GM19463 (cell line): ENCODE results near the gene ACAP3.

ENCODE experiments used
- ATAC-seq: cut with Tn5 transposase; IDR thresholded peaks from one replicate; pipeline ENCODE4 v1.9.1; 2021; ENCODE audit warnings: mild to moderate bottlenecking, moderate library complexity; ENCODE audit not compliant: unreplicated experiment

Gene ACAP3

DNA sequence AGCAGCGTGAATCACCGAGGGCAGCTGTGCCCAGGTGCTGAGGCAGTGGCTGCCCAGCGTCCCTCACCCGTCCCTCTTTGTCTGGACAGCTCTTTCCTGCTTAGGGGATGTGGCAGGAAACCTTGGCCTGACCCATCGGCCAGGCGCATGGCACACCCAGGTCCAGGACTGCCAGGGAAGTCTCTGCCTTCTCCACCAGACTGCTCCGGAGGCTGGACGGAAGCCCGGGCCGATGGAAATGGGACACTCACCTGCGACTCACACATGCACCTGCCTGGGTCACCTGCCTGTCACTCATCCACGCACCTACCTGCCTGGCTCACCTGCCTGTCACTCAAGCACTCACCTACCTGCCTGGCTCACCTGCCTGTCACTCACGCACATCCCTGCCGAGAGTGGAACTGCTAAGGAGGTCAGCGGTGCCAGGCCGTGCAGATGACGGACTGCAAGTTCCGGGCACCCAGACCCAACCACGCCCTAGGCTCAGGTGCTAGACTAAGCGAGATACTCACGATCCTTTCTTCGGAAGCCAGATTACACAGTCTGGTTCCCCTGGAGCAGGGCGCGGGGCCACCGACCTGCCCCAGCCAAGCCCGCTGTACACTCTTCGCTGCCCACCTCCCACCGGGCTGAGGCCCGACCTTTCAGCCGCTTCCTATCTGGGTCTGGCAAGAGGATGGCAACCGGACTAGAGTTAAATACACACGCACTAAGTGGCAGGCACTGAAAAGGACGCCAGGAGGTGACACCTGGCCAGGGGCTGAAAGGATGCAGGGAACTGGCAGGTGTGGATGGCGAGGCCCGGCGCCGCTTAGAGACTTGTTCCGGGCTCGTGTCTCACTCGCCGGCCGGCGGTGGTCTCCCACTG lies 35.2 kb downstream of the ACAP3 start:
- no peak for ATAC-seq

DNA sequence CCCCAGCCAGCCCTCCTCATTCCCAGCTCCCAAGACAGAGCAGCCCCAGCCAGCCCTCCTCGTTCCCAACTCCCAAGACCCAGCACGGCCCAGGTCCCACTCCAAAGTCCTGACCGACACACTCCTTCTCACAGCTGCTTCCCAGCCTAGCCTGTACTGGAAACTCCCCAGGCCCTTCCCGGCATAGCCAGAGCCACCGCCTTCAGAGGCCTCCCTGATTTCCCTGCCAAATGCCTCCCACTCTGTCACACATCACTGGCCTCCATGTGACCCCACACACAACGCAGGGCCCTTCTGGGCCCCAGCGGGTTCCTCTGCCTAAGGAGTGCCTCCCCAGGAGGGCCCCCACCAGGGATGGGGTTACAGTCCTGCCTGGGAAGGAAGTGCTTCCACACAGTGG lies 36.9 kb downstream of the ACAP3 start:
- ATAC-seq: no peak

- no peak for ATAC-seq
Observed at GRCh38 chr1:1268284-1268682, 39.4 kb downstream of the ACAP3 start.

GRCh38 chr1:1267488-1268283 lies 40.0 kb downstream of the ACAP3 start:
- ATAC-seq: no peak

DNA sequence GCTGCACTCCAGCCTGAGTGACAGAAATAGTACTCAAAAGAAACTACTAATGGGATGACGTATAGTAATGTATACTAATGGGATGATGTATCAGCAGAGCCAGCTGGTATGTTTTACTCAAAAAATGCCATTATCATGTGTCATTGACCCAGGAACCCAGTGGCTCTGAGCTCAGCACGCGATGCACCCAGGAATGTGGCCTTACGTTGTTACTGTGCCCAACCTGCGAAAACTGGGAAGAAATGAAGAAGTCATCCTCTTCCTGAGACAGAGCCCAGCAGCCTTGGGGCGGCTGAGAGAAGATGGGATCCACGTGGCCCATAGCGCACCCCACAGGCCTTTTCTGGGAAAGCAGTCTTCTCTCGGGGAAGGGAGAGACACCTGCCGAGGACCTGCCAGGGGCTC lies 42.9 kb downstream of the ACAP3 start:
- no peak for ATAC-seq

DNA sequence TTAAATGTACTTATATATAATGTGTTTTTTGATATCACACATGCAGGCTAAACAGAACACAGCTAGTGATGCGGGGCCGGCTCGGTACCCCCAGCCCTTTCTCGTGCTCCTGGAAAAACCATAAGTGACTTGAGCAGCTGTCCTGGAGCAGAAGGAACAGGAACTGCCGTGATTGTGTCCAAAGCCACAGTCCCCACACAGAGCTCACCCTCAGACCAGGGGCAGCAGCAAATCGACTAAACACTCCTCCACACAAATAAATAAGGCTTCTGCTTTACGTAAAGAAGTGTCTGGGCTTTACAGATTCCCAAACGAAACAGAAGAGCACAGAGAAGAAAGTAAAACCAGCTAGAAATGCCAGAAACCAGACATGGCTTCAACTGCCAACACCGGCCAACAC lies 43.7 kb downstream of the ACAP3 start:
- ATAC-seq: no peak

DNA sequence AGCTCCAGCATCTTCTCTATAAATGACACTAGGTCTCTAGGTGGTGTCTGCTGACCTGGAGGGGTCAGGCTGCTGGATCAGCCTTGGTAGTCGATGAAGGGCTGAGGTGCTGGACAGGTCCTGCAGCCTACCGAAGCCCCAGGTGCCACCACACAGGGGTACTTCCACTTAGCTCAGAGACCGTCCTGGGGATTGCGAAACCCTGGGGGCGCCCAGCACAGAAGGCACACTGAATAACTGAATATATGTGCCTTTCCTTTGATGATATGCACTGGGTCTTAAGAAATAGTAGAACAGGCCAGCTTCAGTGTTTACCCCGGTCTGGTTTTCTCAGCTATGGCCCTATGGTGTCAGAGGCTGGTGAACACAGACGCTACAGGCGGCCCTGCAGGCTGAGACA lies 45.0 kb downstream of the ACAP3 start:
- ATAC-seq: no peak

GRCh38 chr1:1262071-1262470 lies 45.7 kb downstream of the ACAP3 start:
- ATAC-seq: no peak

DNA sequence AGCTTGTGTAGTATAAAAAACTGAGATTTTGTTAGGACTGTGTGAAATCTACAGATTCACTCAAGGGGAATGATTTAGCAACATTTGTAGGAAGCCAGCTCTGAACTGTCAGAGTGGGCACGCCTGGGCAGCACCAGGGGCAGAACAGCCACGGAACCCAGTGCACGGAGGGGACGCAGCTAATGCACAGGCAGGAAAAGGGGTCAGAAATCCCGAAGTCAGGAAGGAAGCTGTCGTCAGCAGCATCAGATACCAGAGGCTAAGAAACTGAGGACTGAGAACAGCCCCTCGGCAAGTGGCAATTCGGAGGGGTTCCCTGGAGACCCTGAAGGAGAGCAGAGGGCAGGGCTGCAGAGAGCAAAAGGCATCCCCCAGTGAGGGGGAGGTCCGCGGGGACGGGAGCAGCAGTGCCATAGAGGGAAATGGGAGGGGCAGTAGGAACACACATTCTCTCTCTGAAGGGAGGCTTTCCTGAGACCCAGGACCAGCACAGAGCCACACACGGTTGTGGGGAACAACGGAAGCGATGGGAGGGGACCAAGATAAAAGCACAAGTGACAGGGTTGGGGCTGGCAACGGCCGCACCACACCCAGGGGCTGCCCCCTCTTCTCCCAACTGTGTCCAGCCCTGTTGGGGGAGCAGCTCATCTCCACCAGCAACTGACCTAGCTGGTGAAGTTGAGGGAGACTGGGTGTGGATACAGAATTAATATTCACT lies 46.7 kb downstream of the ACAP3 start:
- ATAC-seq: no peak

DNA sequence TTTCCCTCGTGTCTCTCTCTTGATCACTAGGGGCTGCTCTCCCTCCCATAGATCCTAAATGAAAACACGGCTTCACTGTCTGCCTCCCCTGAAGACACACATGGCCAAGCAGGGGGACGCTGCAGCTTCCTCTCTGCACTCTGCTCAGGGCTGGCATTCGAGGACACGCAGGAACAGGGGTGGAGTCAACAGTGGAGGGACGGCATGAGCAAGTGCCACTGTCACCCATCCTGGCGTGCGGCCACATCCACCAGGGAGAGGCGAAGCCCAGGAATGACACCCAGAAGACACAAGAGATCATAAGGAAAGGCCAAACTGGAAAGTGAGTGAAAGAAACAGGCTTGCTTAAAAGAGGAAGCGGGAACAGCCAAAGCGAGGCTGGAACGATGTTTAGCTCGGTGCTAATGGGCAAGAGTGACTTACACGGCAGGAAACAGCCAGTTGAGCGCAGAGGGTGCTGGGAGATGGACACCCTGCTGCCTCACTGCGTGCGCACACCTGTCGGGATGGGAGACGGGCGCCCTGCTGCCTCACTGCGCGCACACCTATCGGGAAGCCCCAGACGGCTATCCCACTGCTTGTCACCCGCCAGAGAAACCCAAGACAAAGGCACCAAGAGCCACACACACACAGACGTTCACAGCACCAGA lies 47.7 kb downstream of the ACAP3 start:
- no peak for ATAC-seq

DNA sequence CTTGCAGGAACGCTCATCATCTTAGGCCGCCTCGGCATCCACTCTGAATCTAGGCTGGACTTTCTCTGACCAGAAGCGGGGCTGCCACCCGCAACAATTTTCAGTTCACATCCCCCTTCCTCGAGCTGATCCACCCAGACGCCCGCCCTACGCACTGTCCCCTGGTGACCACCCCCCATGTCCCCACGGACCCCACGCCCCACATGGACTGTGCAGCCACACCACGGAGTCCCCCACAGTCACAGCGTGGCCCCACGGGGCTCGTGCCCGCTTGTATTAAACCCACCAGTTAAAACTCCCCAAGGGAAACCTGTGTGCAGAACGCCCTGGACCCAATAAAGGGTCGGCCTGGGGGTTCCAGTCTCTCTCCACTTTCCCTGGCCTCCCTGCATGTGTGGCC lies 48.2 kb downstream of the ACAP3 start:
- no peak for ATAC-seq

DNA sequence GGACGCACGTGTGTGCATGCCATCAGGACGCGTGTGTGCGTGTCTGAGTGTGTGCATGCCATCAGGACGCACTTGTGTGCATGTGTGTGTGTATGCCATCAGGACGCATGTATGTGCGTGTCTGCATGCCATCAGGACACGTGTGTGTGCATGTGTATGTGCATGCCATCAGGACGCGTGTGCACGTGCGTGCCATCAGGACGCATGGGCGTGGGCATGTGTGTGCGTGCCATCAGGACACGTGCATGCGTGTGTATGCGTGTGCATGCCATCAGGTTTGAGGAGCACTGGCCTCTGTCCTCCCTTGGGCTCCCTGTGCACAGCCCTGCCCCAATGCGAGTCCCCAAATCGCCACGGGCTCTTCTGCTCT lies 48.6 kb downstream of the ACAP3 start:
- ATAC-seq: no peak

GRCh38 chr1:1256956-1257871 lies 50.5 kb downstream of the ACAP3 start:
- no peak for ATAC-seq

DNA sequence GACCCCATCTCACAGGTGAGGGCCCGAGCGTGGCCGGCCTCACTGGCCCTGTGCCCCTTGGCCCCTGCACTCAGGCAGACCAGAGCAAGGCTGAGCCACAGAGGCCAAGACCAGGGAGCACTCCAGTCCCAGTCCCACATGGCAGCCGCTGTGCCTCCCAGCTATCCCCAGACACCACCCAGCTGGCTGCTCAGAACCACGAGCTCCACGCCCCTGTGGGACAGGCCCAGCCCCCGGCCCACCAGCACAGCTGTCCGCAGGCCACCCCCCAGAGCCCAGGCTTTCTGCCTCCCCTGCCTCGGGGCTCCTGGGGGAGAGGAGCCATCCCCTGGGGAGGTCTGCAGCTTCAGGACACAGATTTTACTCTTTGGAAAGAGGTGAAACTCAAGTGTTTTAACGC lies 52.1 kb downstream of the ACAP3 start:
- no peak for ATAC-seq

- no peak for ATAC-seq
Observed at GRCh38 chr1:1255078-1255477, 52.7 kb downstream of the ACAP3 start.

DNA sequence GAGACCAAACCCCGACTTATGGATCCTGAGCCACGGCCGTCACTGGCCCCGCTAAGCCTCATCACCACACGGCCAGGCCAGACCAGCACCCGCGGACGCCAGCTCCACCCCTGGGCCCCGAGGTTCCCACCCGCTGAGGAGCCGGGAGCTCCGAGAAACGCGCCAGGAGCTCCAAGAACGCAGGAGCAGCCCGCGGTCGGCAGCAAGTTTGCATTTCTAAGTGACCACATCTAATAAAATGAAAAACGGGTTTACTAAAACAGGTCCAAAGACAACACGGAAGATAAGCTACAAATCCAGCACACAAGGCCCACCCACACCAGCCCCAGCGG lies 53.1 kb downstream of the ACAP3 start:
- no peak for ATAC-seq

DNA sequence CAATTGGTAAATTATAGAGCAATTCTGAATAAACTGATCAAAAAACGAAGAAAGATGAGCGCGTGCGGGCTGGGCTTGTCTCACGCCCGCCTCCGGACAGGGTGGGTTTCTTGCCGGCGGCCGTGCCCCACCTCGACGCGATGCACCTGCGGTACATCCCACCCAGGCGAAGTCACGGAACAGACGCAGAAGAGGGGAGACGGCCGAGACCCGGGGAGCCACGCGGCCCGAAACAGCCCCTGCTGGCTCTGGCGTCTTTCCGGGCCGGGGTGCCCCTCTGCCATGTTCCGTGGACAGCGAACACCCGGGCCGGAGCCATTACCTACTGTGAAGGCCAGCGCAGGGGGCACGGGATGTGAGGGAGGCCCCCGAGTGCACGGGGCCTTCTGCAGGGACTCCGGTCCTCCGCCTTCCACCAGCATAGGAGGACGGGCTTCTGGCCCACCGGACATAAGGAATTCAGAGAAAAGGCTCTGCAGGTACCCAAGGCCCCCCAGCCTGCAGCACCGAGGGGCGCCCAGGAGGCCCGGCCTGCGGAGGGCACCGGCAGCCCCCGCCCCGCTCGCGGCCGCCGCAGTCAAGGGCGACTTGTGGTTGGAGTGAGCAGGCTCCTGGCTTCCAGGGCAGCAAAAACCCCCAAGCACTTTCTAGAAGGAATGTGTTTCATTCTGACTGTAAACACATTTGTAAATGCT lies 53.6 kb downstream of the ACAP3 start:
- no peak for ATAC-seq

DNA sequence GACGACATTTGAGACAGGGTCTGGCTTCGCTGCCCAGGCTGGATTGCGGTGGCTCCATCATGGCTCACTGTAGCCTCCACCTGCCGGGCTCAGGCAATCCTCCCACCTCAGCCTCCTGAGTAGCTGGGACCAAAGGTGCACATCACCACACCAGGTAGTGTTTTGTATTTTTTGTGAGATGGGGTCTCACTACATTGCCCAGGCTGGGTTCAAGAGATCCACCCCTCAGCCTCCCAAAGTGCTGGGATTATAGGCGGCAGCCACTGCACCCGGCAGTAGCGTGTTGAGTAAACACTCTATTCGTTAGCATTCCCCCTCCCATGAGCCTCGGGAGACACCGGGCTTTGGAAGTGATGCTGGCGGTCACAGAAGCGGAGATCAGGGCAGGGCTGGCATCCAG lies 54.4 kb downstream of the ACAP3 start:
- ATAC-seq: no peak

GRCh38 chr1:1250786-1251284 lies 56.9 kb downstream of the ACAP3 start:
- no peak for ATAC-seq
